ENCODE results near the gene GM2A. TPM values are rescaled to one million over a fixed set of nuclear protein-coding genes. Genes with fewer than 3 reads are reported as not detected.
A peak's percentile ranks its signal among the peaks of the same experiment; 100 is the strongest.
"Not testable (repeated sequence)": the region's sequence is repeated elsewhere in the genome, so short reads cannot be mapped to it uniquely, and the experiment has no call there.

GM2A gene
- total RNA-seq, 1 experiment from 2014 or later = 34.2 TPM

DNA sequence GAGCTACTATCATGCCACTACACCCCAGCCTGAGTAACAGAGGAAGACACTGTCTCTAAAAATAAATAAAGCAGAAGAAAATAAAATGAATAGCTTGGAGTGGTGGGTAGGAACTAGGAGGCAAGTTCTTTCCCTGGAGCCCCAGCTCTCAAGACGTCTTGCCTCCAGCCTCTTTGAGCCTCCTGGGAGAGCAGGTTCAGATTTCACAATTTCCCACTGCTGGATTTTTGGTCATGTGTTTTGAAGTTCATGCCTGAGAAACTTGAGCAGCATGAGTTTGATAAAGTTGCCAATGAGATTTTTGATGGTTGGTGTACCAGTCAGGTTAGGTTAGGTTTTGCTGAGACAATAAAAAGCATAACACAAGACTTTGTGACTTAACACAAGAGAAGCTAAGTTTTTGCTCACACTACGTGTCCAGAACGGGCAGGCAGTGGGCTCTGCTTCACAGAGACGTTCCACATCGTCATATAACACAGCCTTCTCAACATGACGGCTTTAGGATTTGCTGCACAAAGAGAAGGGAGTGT lies 25.0 kb upstream of the GM2A start:
- no peak for DNase-seq (ENCODE audit: low spot score)

DNA sequence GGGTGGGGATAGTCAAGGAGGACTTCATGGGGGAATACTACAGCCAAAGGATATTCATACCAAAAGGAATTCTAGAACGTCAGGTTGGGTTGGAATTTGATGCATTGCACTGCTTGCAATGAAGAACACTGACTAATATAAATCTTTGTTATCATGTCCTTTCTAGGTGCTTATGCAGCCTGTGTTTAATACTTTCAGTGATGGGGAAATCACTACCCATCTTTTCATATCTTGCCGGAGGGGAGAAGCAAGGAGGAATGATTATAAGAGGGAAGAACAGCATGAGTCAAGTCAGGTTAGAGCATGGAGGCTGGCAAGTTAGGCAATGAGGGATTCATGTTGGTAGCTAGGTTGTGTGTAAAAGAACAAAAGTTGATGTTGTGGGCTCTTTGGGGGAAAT lies 24.0 kb upstream of the GM2A start:
- no peak for DNase-seq (ENCODE audit: low spot score)

DNA sequence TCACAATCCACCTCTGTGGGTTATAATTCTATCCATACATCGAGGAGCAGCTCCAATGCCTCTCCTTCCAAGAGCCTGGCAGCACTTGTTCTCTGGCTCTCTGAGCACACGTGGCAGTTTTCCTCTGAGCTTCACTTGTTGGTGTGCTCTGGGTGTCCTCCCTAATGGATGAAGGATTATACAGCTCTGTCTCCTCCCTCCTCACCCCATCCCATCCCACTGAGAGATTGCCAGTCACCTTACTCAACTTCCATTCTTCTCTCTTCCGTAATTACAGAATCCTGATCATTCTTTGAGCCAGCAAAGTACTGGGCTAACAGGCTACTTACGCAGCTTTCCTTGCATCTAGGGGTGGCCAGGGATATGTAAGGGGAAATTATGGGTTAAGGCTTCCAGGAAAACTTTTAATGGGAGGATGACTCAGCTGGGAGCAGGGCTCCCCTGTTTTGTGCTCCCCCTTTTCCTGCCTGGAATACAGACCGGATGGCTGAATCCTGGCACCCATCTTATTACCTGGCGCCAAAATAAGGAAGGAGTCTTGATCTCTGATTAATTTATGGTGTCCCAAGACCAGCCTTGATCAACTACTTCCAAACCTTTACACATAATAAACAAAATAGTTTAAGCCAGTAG lies 22.8 kb upstream of the GM2A start:
- DNase-seq (ENCODE audit: low spot score) = peak; percentile 15

DNA sequence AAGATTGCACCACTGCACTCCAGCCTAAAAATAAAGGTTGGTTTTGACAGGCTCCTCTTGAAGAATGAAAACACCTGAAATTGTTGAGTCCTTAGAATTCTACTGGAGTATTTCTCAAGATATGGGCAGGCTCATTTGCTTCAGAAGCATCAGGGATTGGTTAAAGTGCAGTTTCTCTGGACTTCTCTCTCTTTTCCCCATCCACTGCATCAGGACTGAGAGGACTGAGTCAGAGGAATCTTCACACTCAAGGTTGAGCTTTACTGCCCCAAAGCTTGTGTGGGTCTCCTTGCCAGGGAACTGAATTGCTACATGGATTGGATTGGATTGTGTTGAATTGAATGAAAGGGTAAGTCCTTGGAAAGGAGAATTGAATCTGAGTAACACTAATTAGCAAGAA lies 21.6 kb upstream of the GM2A start:
- DNase-seq (ENCODE audit: low spot score) = no peak

DNA sequence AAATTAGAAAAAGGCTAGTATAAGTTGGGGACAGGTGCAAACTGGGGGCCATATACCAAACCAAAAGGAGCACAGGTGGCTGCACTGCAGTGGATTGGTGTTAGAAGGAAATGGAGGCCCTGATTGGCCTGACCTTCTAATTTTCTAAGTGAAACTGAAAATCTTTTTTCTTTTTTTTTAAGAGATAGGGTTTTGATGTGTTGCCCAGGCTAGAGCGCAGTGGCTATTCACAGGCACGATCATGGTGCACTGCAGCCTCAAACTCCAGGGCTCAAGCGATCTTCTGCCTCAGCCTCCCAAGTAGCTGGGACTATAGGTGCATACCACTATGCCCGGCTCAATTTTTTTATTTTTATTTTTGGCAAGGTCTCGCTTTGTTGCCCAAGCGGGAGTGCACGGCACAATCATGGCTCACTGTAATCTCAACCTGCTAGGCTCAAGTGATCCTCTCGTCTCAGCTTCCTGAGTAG lies 19.3 kb upstream of the GM2A start:
- DNase-seq (ENCODE audit: low spot score) = no peak

DNA sequence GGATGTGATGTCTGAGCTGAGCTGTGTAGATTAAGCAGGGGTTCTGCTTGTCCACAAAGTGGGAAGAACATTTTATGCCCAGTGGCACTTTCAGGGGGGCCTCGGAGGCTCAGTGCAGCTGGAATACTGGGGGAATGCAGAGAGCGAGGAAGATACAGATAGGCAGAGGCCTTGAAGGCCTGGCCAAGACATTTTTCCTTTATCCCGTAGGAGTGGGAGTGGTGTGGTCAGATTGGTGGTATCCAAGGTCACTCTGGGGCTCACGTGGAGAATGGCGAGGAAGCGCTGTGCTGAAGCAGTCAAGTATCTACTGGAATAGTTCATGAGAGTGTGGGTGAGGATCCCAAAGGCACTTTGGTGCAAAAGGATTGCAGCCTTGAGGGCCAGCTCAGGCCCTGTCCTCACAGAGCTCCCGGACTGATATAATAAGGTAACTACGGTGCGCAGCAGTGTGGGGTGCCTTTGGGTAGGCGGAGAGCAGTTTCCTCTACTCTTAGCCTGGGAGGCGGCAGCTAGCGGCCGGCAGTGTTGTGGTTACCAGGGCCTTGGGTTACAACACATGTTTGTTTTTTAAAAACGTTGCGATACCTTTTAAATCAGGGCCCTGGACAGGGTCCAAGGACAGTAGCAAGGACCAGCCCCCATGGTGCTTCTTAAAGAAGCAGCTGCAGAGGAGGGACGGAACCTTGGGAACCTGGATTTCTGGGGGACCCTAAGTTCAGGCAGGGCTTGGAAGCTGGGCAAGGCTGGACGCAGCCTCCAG lies 18.3 kb upstream of the GM2A start:
- DNase-seq (ENCODE audit: low spot score) = no peak

DNA sequence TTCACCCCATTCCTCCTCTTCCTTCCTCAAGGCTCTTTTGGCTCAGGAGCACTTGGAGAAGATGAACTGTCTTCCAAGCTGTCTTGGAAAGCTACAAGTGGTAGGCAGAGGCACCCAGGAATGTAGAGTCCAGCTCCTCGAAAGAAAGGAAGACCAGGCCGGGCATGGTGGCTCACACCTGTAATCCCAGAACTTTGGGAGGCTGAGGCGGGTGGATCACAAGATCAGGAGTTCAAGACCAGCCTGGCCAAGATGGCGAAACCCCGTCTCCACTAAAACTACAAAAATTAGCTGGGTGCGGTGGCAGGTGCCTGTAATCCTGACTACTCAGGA lies 17.8 kb upstream of the GM2A start:
- DNase-seq (ENCODE audit: low spot score) = not testable (repeated sequence)

DNA sequence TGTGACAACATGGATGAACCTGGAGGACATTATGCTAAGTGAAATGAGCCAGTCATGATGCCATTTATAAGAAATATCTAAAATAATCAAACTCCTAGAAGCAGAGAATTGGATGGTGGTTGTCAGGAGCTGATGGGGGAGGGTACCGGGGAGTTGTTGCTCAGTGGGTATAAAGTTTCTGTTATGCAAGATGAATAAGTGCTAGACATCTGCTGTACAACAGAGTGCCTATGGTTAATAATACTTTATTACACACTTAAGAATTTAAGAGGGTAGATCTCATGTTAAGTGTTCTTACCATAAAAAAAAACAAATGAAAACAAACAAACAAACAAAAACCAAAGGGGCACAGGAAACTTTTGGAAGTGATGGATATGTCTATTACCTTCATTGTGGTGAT lies 16.1 kb upstream of the GM2A start:
- no peak for DNase-seq (ENCODE audit: low spot score)

DNA sequence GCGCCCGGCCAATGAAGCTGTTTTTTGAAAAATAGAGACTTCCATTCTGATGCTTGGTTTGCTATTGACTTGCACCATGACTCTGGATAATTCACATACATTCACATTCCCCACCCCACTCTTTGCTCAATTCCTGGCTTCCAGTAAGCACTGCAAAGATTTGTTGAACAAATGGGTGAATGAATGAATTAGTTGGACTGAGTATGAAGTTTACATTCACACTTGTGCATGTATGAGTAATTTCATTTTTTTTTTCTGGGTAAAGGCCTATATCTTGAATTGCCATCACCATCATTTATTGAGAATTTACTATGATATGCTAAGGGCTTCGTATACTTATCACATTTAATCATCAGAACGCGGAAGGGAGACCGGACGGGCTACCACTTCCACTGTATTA lies 15.3 kb upstream of the GM2A start:
- no peak for DNase-seq (ENCODE audit: low spot score)

DNA sequence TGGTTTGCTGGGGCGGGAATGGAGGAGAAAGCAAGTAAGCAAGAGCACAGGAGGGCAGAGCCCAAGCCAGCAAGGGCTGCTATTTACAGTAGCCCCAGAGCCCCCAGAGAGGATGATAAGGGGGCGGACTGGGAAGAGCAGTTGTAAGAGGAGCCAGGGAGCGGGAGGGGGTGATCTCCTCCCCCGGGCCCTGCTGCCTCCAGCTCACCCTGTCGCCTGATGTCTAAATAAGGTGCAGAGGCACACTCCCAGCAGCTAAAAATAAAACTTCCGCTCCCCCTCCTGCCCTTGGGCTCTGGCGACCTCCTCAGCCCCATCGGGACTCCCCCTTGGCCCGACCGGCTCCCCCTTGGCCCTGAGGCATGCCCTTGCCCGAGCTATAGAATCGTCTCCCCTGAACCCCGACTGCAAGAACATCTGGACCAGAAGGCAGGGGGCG lies 14.7 kb upstream of the GM2A start:
- DNase-seq (ENCODE audit: low spot score) = no peak

DNA sequence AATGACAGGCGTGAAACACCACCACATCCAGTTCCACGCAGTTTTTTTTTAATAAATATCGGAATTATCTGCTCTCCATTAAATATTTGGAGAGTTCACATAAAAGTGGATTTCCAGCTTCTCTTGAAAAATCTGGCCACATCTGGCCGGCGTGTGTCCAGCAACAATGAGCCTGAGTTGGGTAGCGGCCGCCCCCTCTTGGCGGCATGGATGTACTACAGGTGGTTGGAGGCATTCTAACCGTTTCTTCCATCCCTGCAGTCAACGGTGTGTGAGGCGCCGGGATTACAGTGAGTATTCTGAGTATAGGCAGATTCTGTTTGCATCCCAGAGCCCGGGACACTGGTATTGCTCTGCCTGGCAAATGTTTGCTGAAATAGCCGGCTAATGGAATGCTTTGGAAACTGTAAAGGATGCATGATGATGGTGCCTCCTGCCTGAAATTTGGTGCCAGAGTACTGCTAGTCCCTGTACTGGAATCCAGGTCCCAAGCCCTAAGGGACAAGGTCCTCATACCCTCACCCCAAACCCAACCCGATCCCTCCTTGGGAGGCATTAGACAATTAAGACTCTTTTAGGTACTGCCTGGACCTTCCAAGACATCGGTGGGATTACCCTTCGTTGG lies 13.6 kb upstream of the GM2A start:
- peak; percentile 70 for DNase-seq (ENCODE audit: low spot score)

DNA sequence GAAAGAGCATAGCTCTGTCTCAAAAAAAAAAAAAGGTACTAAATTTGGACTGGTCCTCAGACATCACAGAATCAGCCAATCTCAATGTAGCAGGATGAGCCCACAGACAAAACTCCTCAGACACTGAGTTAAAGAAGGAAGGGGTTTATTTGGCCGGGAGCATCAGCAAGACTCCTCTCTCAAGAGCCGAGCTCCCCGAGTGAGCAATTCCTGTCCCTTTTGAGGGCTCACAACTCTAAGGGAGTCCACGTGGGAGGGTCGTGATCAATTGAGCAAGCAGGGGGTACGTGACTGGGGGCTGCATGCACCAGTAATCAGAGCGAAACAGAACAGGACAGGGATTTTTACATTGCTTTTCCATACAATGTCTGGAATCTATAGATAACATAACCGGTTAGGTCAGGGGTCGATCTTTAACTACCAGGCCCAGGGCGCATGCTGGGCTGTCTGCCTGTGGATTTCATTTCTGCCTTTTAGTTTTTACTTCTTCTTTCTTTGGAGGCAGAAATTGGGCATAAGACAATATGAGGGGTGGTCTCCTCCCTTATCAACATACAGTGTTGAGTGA lies 12.6 kb upstream of the GM2A start:
- not testable (repeated sequence) for DNase-seq (ENCODE audit: low spot score)

DNA sequence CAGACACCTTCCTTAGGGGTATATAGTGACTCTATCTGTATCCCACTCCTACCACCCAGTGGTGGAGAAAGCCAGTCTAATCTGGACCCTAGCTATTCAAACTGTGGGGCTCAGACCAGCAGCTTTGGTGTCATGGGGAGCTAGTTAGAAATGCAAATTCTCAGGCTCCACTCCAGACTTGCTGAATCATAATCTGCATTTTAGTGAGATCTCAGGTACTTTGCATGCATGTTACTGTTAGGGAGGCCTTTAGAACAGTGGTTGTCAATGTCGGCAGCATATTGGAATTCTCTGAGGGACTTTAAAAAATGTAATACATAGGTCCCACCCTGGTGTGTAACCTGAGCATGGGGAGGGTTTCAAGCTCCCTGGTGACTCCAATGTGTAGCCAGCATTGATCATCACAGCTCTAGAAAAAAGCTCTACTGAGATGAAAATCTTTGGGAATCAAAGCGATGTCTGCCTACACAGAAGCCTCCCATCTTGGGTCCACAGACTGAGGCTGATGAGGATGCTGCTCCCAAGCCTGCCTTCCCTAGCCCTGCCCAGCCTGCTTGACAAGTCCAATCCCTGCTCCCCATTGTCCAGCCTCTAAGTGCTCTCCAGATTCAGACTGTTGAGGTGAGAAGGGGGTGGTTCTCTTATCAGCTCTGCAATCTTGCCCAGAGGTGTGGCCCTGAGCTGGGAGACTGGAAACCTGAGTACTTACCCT lies 11.9 kb upstream of the GM2A start:
- no peak for DNase-seq (ENCODE audit: low spot score)

DNA sequence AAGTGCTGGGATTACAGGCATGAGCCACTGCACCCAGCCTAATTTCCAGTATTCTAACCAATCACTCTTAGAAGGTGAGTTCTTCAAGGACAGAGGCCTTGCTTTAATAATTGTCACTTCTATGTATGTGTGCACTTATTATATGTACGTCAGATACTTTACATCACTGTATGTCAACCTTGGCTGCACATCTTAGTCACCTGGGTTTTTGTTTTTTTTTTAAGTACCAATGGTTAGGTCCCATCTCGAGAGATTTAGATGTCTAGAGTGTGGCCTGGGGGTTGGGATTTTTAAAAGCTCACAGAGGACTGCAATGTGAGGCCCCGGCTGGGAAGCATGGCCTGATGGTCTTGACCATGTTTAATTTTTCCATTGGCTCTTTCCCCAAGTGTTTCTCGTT lies 9.9 kb upstream of the GM2A start:
- DNase-seq (ENCODE audit: low spot score) = no peak

DNA sequence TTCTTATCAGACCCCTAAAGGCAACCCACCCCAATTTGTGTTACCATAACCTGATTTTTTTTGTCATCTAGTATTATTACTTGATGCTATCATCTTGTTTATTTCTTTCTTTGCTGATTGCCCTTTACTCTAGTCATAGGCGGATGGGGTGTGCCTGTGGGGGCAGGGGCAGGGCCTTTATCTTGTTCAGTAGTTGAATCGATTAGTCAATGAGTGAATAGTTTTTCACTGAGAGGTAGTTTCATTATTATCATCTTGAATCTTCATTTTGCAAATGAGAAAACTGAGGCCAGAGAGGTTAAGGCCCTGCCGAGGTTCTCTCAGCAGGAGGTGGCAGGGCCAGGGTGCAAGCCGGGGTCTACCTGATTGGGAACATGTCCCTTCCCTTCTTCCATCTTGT lies 9.4 kb upstream of the GM2A start:
- DNase-seq (ENCODE audit: low spot score) = no peak

DNA sequence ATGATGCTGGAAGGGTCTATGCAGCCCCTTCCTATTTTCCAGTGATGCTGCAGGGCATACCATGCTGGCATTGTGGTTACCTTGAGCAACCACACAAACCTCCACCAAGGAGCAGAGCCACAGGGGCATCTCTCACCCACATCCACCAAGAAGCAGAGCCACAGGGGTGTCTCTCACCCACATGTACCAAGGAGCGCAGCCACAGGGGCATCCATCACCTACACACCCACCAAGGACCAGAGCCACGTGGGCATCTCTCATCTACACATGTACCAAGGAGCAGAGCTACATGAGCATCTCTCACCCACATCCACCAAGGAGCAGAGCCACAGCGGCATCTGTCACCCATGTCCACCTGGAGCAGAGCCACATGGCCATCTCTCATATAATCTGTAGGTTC lies 8.8 kb upstream of the GM2A start:
- no peak for DNase-seq (ENCODE audit: low spot score)

DNA sequence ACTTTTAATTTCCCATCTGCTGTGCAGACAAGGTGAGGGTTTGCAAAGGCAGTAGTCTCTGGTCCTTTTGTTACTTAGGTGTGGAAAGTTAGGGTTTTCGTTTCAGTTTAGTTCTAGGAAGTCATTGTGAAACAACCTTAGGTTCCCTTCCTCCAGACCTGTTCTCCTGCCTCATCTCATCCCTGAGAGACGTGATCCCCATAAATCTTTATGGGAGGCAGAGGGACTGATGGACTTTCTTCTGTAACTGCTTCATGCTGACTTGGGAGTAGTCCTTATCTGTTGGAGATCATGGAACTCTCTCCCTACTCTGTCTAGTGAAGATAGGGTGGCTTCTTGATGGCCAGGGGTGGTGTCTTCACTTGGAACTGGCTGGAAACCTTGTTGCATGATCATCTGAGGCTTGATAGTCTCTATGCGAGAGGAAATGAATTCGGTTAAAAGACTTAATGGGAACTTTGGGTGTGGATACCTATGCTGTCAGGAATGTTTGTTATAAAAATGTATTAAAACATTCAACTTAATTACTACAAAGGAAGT lies 7.2 kb upstream of the GM2A start:
- no peak for DNase-seq (ENCODE audit: low spot score)

DNA sequence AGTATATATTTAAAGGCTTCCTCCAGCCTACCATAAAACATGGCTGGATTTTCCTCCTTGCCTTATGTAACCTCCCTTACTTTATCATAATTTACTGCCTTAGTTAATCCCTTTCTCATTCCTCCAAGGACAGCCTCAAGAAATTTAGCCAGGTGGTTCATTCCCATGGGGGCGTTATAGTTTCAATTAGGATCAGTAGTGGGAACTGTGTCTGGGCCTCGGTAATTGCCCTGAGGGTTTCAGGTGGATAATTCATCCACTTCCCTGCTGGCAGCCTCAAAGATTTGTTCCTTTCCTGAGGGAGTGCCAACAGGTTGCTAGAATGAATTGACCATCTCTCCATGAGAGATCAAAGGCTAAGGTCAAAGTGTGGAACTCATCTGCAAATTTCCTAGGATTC lies 4.3 kb upstream of the GM2A start:
- no peak for DNase-seq (ENCODE audit: low spot score)

DNA sequence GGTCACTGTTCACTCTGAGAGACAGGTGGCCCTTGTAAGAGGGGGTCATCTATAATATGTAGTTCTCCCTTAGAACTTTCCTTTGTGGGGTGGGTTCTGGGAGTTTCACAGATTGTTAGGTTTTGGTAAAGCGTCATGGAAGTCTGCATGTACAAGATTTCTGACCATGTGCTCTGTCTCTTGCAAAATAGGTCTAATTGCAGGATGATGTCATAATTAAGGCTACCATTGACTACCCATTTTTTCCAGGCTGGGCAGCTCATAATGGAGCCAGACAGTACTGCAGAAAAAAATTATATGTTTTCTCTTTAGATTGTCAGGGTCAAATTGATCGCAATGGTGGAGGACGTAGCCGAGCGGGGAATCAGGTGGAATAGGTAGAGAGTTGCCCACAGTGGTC lies 3.7 kb upstream of the GM2A start:
- no peak for DNase-seq (ENCODE audit: low spot score)

DNA sequence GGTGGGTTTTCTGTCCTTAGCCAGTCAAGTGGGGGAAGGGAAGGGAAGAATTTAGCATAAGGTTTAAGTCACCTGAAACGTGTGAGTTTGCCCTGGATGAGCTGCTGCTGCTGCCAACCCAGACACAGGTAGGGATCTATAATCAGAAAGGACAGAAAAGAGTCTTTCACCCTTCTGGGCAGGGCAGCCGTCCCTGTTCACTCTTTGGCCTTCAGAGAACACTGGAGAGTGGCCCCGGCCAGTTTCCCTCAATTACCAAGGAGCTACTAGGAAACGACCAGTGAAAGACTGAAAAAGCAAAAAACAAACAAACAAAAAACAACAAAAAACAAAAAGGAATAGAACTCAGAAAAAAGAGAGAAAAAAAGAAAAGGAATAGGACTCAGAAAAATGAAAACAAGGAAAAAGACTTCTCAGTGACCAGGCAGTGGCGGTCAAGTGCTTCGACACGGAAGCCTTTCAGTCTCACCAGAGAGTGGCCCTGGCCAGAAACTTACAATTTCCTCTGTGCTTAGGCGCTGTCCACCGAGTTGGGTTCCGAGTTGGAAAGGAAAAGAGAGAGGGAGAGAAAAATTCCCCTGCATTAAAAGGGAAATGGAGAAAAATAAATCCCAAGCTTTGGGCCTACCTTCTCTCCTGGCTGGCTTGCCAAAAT lies 2.5 kb upstream of the GM2A start:
- DNase-seq (ENCODE audit: low spot score) = no peak

DNA sequence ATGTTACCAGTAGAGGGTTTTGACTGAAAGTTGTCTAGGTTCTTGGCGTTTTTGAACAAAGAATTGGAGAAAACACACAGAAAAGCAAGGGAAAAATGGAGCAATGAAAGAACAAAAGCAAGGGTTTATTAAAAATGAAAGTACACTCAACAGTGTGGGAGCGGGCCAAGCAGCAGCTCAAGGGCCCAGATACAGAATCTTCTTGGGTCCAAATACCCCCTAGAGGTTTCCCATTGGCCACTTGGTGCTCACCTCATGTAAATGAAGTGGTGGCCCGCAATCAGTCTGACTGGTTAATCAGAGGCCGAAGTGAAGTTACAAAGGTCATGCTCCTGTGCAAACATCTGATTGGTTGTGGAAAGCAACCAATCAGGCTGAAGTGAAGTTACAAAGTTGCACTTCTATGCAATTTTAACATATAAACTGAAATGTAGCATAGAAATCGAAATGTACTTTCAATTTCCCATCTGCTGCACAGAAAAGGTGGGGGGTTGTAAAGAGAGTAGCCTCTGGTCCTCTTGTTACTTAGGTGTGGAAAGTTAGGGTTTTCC lies 1.9 kb upstream of the GM2A start:
- no peak for DNase-seq (ENCODE audit: low spot score)

All from A172 (cell line).